HG02938 (cell line): ENCODE results near the gene GRB7.

Source experiments
- ATAC-seq: cut with Tn5 transposase; IDR thresholded peaks from one replicate; pipeline ENCODE4 v1.9.1; 2021; ENCODE audit warnings: mild to moderate bottlenecking, moderate library complexity; ENCODE audit not compliant: unreplicated experiment

Gene GRB7

GRCh38 chr17:39794249-39794970, 56.7 kb downstream of the GRB7 start:
- ATAC-seq = peak; percentile 83
